Bronchial epithelial cell (primary cell): ENCODE data around the gene GRIK2. TPM values are rescaled to one million over a fixed set of nuclear protein-coding genes. Genes with fewer than 3 reads are reported as not detected.

ENCODE experiments used
- DNase-seq: peaks from one replicate; pipeline ENCODE4 v3.0.0-alpha.2; 2010; ENCODE audit warnings: low read depth
- FAIRE-seq: peaks from 2 replicates; lab custom pipeline; 2011; peaks lifted over from hg19 to GRCh38; lab: Jason Lieb, UNC
- H3K27me3 ChIP-seq: 2 replicates; pipeline ENCODE4 v1.5.1; 2011; ENCODE audit warnings: low read length; ENCODE audit not compliant: control insufficient read depth, insufficient read depth
- H3K36me3 ChIP-seq: 2 replicates; pipeline ENCODE4 v1.5.1; 2011; ENCODE audit warnings: low read length; ENCODE audit not compliant: control insufficient read depth, insufficient read depth
- H3K4me3 ChIP-seq: 2 replicates; pipeline ENCODE4 v1.5.1; 2011; ENCODE audit warnings: mild to moderate bottlenecking, low read depth, low read length, control low read depth
- total RNA-seq: library from RNA; depleted of rRNA; stranded (reverse); fragments of >200 nt; gene quantifications from 2 replicates; pipeline ENCODE4 v1.2.1, GENCODE V29; 2014
- TF ChIP-seq, protein P1 (sequence below): IDR thresholded peaks from 2 replicates; pipeline ENCODE4 v1.5.1; 2011; ENCODE audit warnings: mild to moderate bottlenecking, moderate library complexity, low read length, control low read depth, inconsistent platforms; ENCODE audit not compliant: insufficient read depth, severe bottlenecking

GRIK2 gene
- total RNA-seq, 1 donor from 2014 or later = 0.26 TPM

DNA sequence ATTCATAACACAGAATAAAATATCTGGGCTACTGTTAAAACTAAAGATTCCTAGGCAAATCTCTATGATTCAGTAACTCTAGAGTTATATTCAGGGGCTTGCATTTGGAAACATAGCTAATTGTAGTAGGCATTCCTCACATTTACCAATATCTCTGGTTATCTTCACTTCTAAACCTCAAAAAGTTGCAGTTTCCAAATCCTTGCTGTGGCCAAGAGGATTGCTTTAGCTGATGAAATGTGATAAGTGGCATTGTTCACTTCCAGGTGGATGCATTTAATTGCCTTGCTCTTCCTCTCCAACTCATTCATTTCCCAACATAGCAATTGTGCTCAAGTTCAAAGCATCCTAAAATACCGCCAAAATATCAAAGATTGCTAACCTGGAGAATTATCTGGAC, 246.6 kb downstream of the GRIK2 start:
- no peaks in the 10 kb centered on the region for H3K36me3 ChIP-seq
- FAIRE-seq (no peak), DNase-seq (no peak)
- TF ChIP-seq, protein P1, sequence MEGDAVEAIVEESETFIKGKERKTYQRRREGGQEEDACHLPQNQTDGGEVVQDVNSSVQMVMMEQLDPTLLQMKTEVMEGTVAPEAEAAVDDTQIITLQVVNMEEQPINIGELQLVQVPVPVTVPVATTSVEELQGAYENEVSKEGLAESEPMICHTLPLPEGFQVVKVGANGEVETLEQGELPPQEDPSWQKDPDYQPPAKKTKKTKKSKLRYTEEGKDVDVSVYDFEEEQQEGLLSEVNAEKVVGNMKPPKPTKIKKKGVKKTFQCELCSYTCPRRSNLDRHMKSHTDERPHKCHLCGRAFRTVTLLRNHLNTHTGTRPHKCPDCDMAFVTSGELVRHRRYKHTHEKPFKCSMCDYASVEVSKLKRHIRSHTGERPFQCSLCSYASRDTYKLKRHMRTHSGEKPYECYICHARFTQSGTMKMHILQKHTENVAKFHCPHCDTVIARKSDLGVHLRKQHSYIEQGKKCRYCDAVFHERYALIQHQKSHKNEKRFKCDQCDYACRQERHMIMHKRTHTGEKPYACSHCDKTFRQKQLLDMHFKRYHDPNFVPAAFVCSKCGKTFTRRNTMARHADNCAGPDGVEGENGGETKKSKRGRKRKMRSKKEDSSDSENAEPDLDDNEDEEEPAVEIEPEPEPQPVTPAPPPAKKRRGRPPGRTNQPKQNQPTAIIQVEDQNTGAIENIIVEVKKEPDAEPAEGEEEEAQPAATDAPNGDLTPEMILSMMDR = no peak
- H3K4me3 ChIP-seq = no peak overlapping the region
- H3K27me3 ChIP-seq = no peaks in the 10 kb centered on the region

DNA sequence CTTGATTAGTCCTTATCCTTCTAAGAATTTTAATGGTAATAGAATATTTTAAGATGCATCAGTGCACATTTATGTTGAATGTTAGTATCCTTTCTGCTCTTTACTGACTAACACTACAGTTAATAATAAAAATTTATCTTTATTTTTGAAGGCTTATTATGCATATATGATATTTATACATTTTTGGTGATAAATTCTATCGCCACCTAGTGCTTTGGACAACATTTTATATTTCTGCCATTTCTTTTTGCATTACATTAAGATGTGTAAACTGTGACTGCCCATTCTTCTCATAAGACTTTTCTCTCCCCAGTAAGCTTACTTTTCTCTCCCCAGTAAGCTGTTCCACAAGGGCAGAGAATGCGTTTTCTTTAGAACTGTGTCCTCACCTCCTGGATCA, 252.3 kb downstream of the GRIK2 start:
- no peak for DNase-seq
- Histone ChIP-seq H3K27me3 (no peaks in the 10 kb centered on the region), H3K36me3 (no peaks in the 10 kb centered on the region), H3K4me3 (no peak overlapping the region)
- no peak for FAIRE-seq
- TF ChIP-seq, protein P1 = no peak

DNA sequence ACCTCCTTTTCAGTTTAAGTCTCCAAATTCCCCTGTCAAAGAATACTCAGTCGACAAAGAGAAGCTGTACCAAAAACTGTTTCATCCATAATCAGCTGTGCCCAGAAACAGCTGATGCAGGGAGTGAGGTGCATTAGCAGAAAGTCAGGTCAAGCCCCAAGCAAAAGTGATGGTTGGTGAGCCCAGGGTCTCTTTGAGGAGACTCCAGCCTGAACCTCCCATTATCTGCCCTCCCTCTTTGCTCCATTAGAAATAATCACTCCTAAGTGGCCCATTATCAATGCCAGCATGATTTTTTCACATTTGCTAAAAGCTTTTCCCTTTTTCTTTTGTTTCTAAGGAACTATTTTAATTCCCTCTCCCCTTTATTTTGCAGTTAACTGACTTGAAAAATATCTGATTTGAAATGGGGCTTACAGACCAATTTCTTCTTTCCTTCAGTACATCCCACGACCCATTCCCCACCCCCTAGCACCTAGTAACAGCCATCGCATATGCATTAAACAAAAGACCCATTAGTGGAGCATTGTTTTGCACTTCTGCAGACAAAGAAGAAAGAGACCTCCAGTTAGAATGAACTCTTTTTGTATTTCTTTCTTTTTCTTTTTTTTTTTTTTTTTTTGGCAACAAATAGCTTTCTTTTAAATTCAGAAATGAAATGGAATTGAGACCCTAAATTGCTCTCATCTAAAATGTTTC, 257.0 kb downstream of the GRIK2 start:
- no peak for DNase-seq
- no peaks in the 10 kb centered on the region for H3K27me3 ChIP-seq
- H3K36me3 ChIP-seq = no peaks in the 10 kb centered on the region
- TF ChIP-seq, protein P1 = no peak
- no peak for FAIRE-seq
- no peak overlapping the region for H3K4me3 ChIP-seq

DNA sequence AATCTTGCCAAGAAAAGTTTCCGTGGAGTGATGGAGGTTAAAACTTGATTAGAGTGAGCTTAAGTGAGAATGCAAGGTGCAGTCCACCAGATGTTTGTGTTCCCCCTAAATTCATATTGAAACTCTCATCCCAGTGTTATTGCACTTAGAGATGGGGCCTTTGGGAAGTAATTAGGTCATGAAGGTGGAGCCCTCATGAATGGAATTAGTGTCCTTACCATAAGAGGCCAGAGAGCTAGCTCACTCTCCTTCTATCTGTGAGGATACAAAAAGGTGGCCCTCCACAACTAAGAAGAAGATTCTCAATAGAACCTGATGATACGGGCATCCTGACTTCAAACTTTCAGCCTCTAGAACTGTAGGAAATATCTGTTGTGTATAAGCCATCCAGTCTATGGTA, 258.6 kb downstream of the GRIK2 start:
- TF ChIP-seq, protein P1 = no peak
- DNase-seq (no peak), FAIRE-seq (no peak)
- H3K4me3 ChIP-seq = no peak overlapping the region
- H3K36me3 ChIP-seq = no peaks in the 10 kb centered on the region
- H3K27me3 ChIP-seq = no peaks in the 10 kb centered on the region

DNA sequence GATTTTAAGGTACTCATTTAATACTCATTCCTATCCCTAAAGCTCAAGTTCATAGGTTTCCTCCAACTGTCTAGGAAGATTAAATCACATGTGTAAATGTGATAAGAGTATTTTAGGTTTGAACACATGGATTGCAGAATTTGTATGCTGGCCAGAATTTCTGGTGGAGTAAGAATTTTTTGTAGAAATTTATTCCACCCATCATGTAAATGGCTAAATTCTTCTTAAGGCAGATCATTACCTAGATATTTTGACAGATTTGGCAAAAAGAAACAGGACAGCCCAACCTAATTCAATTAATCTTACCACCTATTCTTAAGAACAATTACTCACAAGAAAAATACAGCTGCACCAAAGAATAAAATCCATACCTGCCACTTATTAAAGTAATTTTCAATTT, 261.6 kb downstream of the GRIK2 start:
- no peak for FAIRE-seq

More for the DNA sequence above, 261.6 kb downstream of the GRIK2 start:
- TF ChIP-seq, protein P1 = no peak
- DNase-seq = no peak
- Histone ChIP-seq H3K27me3 (no peaks in the 10 kb centered on the region), H3K4me3 (no peak overlapping the region), H3K36me3 (no peaks in the 10 kb centered on the region)
